SU-DHL-6 (cell line): ENCODE results near the gene AMOTL1.

Experiments
- H2AFZ ChIP-seq: fragments of 200-600 bp; sonication (generic); 2 replicates; pipeline ENCODE4 v1.6.1; 2014; ENCODE audit warnings: low read depth, mild to moderate bottlenecking, moderate library complexity, mixed read lengths, antibody characterized with exemption, low read length; ENCODE audit not compliant: severe bottlenecking
- H3F3A ChIP-seq: fragments of 200-600 bp; shearing (Covaris generic); 2 replicates; pipeline ENCODE4 v1.6.0; 2016; ENCODE audit warnings: antibody characterized with exemption, mild to moderate bottlenecking; ENCODE audit not compliant: insufficient read depth
- H3K27ac ChIP-seq: fragments of 200-600 bp; sonication (generic); 2 replicates; pipeline ENCODE4 v1.5.1; 2016; ENCODE audit warnings: low read depth, mild to moderate bottlenecking, low read length, moderate library complexity, mixed read lengths
- H3K27me3 ChIP-seq: fragments of 200-600 bp; sonication (generic), shearing (Covaris generic); 2 replicates; pipeline ENCODE4 v1.6.0; 2014; ENCODE audit warnings: mild to moderate bottlenecking, low read length
- H3K36me3 ChIP-seq: fragments of 200-600 bp; sonication (generic); 2 replicates; pipeline ENCODE4 v1.6.1; 2014; ENCODE audit warnings: mild to moderate bottlenecking, low read length, mixed read lengths
- H3K4me2 ChIP-seq: fragments of 300-600, 200-600 bp; shearing (Covaris generic), sonication (generic); 2 replicates; pipeline ENCODE4 v1.6.0; 2014; ENCODE audit warnings: low read length, low read depth, mild to moderate bottlenecking; ENCODE audit not compliant: poor library complexity, severe bottlenecking
- H3K4me3 ChIP-seq: fragments of 200-600 bp; sonication (generic); 2 replicates; pipeline ENCODE4 v1.5.1; 2014; ENCODE audit warnings: antibody characterized with exemption, low read length, mild to moderate bottlenecking, mixed read lengths; ENCODE audit not compliant: insufficient read depth, poor library complexity, severe bottlenecking
- H3K79me2 ChIP-seq: fragments of 200-600 bp; sonication (generic); 2 replicates; pipeline ENCODE4 v1.6.1; 2014; ENCODE audit warnings: mild to moderate bottlenecking, low read length, moderate library complexity; ENCODE audit not compliant: insufficient read depth
- H3K9ac ChIP-seq: fragments of 200-600 bp; sonication (generic); 2 replicates; pipeline ENCODE4 v1.7.0; 2014; ENCODE audit warnings: mild to moderate bottlenecking, low read length
- H3K9me2 ChIP-seq: fragments of 200-600 bp; sonication (generic); replicated peaks from 2 replicates; pipeline ENCODE4 v1.6.1; 2014; ENCODE audit warnings: low read length; ENCODE audit not compliant: insufficient read depth
- H3K9me3 ChIP-seq: fragments of 200-600 bp; sonication (generic); 2 replicates; pipeline ENCODE4 v1.6.1; 2014; ENCODE audit warnings: low read length, mixed read lengths; ENCODE audit not compliant: insufficient read depth
- H4K20me1 ChIP-seq: fragments of 200-600 bp; sonication (generic); 2 replicates; pipeline ENCODE4 v1.6.1; 2014; ENCODE audit warnings: low read depth, mild to moderate bottlenecking, antibody characterized with exemption, low read length, moderate library complexity, mixed read lengths
- CTCF ChIP-seq: fragments of 200-600 bp; sonication (generic); IDR thresholded peaks from one replicate; pipeline ENCODE4 v1.5.1; 2017; ENCODE audit warnings: antibody characterized with exemption, mild to moderate bottlenecking, low read length, moderate library complexity; ENCODE audit not compliant: insufficient read depth, poor library complexity, severe bottlenecking
- EZH2phosphoT487 ChIP-seq: fragments of 200-600 bp; sonication (generic), shearing (Covaris generic); conservative IDR thresholded peaks from 2 replicates; pipeline ENCODE4 v1.6.1; 2018; ENCODE audit warnings: mild to moderate bottlenecking, antibody characterized with exemption, low read length, moderate library complexity, mixed read lengths

AMOTL1 gene

GRCh38 chr11:94785509-94785908 is 17.4 kb downstream of the AMOTL1 start:
- Histone ChIP-seq H3K4me2 (no peak overlapping the region), H3K36me3 (no peaks in the 10 kb centered on the region), H3K9me3 (no peaks in the 10 kb centered on the region), H3K79me2 (no peaks in the 10 kb centered on the region), H3K27ac (no peak overlapping the region), H3K4me3 (no peak overlapping the region), H3F3A (no peaks in the 10 kb centered on the region), H3K27me3 (no peaks in the 10 kb centered on the region), H3K9me2 (no peaks in the 10 kb centered on the region), H4K20me1 (no peaks in the 10 kb centered on the region), H2AFZ (no peak overlapping the region), H3K9ac (no peak overlapping the region)
- TF ChIP-seq EZH2phosphoT487, result no peak
- no peak for TF ChIP-seq CTCF

GRCh38 chr11:94786264-94787126 is 18.3 kb downstream of the AMOTL1 start:
- H3K4me3 ChIP-seq, result no peak overlapping the region
- H3K79me2 ChIP-seq, result no peaks in the 10 kb centered on the region
- H3K27me3 ChIP-seq, result no peaks in the 10 kb centered on the region
- no peaks in the 10 kb centered on the region for H3F3A ChIP-seq
- no peak overlapping the region for H3K9ac ChIP-seq
- H2AFZ ChIP-seq, result no peak overlapping the region
- H3K27ac ChIP-seq, result no peak overlapping the region
- no peak overlapping the region for H3K4me2 ChIP-seq
- TF ChIP-seq CTCF, result peak; percentile 40
- no peak for TF ChIP-seq EZH2phosphoT487
- H3K9me3 ChIP-seq, result no peaks in the 10 kb centered on the region
- no peaks in the 10 kb centered on the region for H4K20me1 ChIP-seq
- no peaks in the 10 kb centered on the region for H3K9me2 ChIP-seq
- no peaks in the 10 kb centered on the region for H3K36me3 ChIP-seq

- H3K27ac ChIP-seq, result no peak overlapping the region
- H3K27me3 ChIP-seq, result no peaks in the 10 kb centered on the region
- no peak overlapping the region for H2AFZ ChIP-seq
- no peak overlapping the region for H3K4me2 ChIP-seq
- no peak overlapping the region for H3K9ac ChIP-seq
- TF ChIP-seq CTCF (no peak), EZH2phosphoT487 (no peak)
- no peaks in the 10 kb centered on the region for H3K79me2 ChIP-seq
- H3F3A ChIP-seq, result no peaks in the 10 kb centered on the region
- no peak overlapping the region for H3K4me3 ChIP-seq
- H3K9me2 ChIP-seq, result no peaks in the 10 kb centered on the region
- no peaks in the 10 kb centered on the region for H4K20me1 ChIP-seq
- H3K36me3 ChIP-seq, result no peaks in the 10 kb centered on the region
- no peaks in the 10 kb centered on the region for H3K9me3 ChIP-seq
These were observed 19.6 kb downstream of the AMOTL1 start for GRCh38 chr11:94787801-94788200.
